Motor neuron (in vitro differentiated cells): Measurements from ENCODE around the gene HOXC10. TPM values are rescaled to one million over a fixed set of nuclear protein-coding genes. Genes with fewer than 3 reads are reported as not detected.

Experiments used
- ATAC-seq, 8 experiments: fragments of 200-7000 bp; cut with Tn5 transposase; replicated peaks in 6 of 8; 2 replicates each; pipeline ENCODE4 v1.8.0; 2021; ENCODE audit warnings: mild to moderate bottlenecking in 8 of 8, moderate library complexity in 8 of 8
- H3K27ac ChIP-seq, 2 donors: fragments of 250-450 bp; sonication (Bioruptor Pico); 2 replicates each; pipeline ENCODE4 v1.9.0; 2021; ENCODE audit warnings: antibody characterized with exemption in 2 of 2, mild to moderate bottlenecking in 2 of 2, moderate library complexity in 1 of 2
- H3K4me1 ChIP-seq, 2 donors: fragments of 250-450 bp; sonication (Bioruptor Pico); replicated peaks in 1 of 2; 2 replicates each; pipeline ENCODE4 v1.6.1; 2021; ENCODE audit warnings: antibody characterized with exemption in 2 of 2, mild to moderate bottlenecking in 2 of 2, moderate library complexity in 1 of 2
- H3K4me3 ChIP-seq, 5 donors: fragments of 250-450 bp; sonication (Bioruptor Pico); 2 replicates each; pipeline ENCODE4 v1.9.0; 2021; ENCODE audit warnings: antibody characterized with exemption in 5 of 5, mild to moderate bottlenecking in 5 of 5, moderate library complexity in 4 of 5
- WGBS, 10 experiments: fragments of 450-650 bp; shearing (Covaris generic); methylation state at CpG; one replicate each; pipeline ENCODE4 v1.0.0; 2022; 5-methylcytosine and 5-hydroxymethylcytosine counted together
- in situ Hi-C, 9 experiments: fragments of 400-800 bp; cut with MboI; loops; one replicate each; pipeline ENCODE4 v1.15.0; 2021; ENCODE audit warnings: low sequenced_read_pairs in 9 of 9, low pct_unique_long_range_greater_than_20kb in 2 of 9; ENCODE audit not compliant: unreplicated experiment in 9 of 9
- total RNA-seq, 8 experiments: library from RNA; unstranded; fragments of 300-600 nt; gene quantifications; 2 replicates each; pipeline versions ENCODE4 v1.2.3 to v1.2.4, GENCODE V29; 2022

HOXC10 gene
- total RNA-seq, 8 experiments from 2014 or later: 0.14 to 75.5 (median 1.0) TPM; not detected in 3

DNA sequence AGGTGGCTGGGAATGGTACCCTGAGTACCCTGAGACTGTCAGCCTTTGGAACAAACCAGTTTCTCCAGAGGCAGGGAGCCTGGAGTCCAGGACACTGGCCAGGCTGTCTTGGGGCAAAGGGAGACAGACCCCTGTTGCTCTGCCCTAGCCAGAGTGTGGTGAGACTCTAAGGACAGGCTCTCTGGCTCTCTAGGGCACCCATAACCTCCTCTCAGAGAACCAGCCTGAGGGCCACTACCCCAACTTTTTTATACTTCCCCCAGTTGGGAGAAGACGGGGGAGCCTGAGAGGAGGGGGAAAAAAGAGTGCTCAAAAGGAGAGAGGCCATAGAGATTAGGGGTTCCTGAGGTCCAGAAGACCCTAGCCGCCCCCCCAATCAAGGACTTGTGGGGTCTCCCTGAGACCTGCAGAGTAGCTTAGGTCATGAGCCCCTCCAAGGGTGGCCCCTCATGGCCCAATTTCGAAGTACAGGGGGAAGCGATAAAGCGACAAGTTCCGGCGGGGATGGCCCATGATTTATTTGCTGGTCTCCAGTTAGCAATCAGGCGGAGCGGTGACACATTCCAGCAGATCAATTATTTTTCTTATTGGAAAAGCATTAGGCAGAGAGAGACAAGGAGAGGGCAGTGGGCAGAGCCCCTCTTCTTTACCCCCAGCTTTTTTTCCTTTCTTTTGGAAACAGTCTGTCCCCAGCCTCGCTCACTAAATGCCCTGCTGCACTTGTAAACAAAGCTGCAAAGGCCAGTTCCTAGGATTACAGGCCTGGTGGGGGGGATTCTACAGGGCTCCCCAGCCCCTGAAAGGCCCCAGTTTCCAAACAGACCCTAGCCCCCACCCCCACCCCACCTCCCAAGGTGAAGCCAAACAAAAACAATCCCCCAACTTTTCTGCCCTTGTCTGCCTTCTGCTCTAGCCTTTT lies 25.4 kb downstream of the HOXC10 start:
- peaks cover 10 to 13% of the 10 kb centered on the region in 2 donors for H3K4me1 ChIP-seq
- peak overlapping the region in 2 of 5 donors; percentile 45 to 51 for H3K4me3 ChIP-seq
- no peak for ATAC-seq
- in situ Hi-C loops: loop anchor here in 3 of 9 experiments (25.0 kb wide), 2 partner anchors 352 to 377 kb away; partner anchors contain the start of genes GPR84 (in 2 of the 3) and ZNF385A (in 1 of the 3)
- 0 to 59% (median 19%) methylated on average over 1 to 8 of the region's 10 CpGs; no CpG with 5 or more reads in 4 of the 10 experiments for WGBS, 10 experiments
- H3K27ac ChIP-seq: no peak overlapping the region

DNA sequence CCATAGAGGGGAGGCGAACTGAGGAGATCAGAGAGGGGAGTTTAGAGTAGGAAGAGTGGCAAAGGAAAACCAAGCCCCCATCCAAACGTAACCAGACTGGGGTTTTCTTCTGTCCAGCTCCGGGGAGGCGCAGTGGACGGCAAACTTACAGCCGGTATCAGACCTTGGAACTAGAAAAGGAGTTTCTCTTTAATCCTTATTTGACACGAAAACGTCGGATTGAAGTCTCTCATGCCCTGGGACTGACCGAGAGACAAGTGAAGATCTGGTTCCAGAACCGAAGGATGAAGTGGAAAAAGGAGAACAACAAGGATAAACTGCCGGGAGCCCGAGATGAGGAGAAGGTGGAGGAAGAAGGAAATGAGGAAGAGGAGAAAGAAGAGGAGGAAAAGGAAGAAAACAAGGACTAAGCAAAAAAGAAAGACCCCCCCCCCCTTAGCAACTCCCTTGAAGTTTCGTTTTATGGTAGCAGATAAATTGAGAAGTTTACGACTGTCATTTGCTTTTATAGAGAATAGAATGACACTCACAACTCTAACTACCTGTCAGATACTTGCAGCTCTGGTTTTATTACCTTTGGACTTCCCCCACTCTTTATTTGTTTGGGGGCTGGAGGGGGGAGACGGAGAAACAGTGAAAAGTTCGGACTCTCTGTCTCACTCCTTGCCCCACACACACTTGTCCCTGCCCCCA lies 26.2 kb downstream of the HOXC10 start:
- H3K4me1 ChIP-seq: peaks cover 9 to 12% of the 10 kb centered on the region in 2 donors
- no peak overlapping the region for H3K27ac ChIP-seq
- peak overlapping the region in 1 of 5 donors; percentile 5 for H3K4me3 ChIP-seq
- WGBS, 10 experiments: 2 to 34% (median 15%) methylated on average over 5 to 13 of the region's 17 CpGs
- no peak for ATAC-seq
- in situ Hi-C loops: loop anchor here in 3 of 9 experiments (25.0 kb wide), 2 partner anchors 351 to 376 kb away; partner anchors contain the start of genes GPR84 (in 2 of the 3) and ZNF385A (in 1 of the 3)

DNA sequence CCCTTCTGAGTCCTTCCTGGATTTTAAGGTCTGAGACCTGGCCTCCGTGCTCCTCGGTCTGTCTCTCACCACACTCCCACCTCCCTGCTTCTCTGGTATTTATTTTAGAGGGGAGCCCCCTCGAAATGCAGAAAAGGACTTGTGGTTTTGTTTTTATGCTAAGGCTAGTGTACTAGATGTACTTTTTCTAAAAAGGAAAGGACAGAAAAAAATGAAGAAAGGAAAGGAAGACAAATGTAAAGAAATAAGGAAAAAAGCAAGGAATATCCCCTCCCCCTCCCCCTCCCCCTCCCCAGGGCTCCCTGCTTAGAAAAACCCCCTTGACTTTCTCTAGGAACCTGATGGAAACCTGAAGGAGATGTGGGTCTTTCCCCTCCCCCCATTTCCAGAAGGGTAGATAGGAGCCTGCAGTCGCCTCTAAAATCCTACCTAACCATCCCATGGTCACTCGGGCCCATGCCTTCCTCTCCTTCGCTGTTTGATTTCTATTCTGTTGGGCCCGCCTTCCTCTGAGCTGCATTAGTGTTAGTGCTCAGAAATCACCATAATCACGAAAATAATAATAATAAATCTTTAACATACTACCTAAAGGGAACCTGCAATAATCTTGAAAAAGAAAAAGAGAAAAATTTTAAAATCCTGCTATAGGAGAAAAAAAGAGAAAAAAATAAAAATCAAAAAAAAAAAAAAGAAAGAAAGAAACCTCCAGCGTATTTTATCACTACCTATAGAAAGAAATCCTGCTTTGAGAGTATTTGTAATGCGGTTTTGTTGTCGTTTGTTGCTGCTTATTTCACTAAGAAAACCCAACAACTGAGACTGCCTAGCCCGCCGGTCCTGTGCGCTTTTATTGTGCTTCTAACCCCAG lies 27.0 kb downstream of the HOXC10 start:
- WGBS, 10 experiments: 16 to 76% (median 52%) methylated on average over 3 to 14 of the region's 14 CpGs
- in situ Hi-C loops: loop anchor here in 3 of 9 experiments (25.0 kb wide), 2 partner anchors 350 to 375 kb away; partner anchors contain the start of genes GPR84 (in 2 of the 3) and ZNF385A (in 1 of the 3)
- Histone ChIP-seq H3K4me3 (no peak overlapping the region), H3K27ac (no peak overlapping the region), H3K4me1 (peaks cover 3 to 11% of the 10 kb centered on the region in 2 donors)
- no peak for ATAC-seq

DNA sequence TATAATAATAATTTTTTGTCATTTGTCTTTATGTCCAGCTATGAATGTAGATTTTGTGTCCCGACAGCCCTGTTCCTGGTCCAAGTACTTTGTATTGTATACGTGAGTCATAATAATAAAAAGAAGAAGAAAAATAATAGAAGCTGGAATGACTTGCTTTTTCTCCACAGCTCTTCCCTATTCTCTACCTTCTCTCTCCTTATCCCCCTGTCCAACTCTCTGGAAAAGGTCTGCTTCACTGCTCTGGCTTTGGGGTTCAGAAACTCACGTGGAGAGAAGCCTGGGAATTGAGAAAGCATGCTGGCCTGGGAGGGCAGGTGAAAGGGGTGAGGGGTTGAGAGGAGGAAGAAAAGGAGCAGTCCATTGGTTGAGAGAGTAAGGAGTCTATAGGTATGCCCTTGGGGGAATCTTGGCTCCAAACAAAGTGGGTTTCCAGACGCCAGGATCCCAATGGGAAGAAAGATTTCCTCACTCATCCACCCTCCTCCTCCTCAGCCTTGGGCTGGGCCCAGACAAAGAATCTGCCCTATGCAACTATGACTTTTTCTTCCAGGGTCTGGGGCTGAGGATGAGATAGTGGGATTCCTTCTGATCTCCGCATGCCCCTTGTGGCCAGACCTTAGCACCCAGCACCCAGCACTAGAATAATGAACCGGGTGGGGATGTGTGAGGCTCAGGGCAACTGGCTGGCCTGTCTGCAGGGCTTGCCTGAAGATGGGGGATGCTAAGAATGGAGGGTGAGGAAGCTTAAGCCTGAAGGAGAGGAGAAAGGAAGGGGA lies 27.9 kb downstream of the HOXC10 start:
- H3K27ac ChIP-seq: no peak overlapping the region
- no peak overlapping the region for H3K4me3 ChIP-seq
- in situ Hi-C loops: loop anchor here in 3 of 9 experiments (25.0 kb wide), 2 partner anchors 349 to 374 kb away; partner anchors contain the start of genes GPR84 (in 2 of the 3) and ZNF385A (in 1 of the 3)
- peaks cover 3 to 16% of the 10 kb centered on the region in 2 donors for H3K4me1 ChIP-seq
- peak in 1 of 8 experiments; percentile 1 for ATAC-seq
- 17 to 100% (median 40%) methylated on average over 1 to 6 of the region's 6 CpGs for WGBS, 10 experiments

DNA sequence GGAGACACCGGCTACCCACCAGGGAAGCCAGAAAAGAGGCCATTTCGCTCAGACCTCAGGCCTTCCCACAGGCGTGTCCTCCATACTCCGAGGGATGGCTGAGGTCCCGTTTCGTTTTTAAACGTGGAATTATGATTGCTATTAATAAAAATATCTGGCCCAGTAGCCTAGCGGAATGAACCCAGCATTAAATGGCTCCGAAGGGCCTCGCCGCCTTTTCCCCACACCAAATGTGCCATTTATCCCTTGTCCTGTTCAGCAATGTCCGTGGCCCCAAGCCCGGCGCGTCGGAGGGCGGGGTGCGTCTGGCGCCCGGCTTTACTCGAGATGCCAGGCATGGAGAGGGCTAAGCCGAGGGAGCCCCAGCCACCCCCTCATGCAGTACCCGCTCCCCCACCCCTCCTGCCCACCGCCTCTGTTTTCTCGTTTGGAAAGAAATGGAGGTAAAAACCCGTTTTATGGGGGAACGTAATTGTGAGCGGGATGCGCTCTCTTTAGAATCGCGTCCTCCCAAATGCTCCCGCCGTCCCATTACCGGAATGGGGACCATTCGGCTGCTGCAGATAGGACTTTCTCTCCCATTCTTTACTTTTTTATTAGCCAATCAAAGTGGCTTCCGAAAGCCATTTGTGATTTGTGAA lies 29.6 kb downstream of the HOXC10 start:
- no peak overlapping the region for H3K4me3 ChIP-seq
- in situ Hi-C loops: loop anchor here in 3 of 9 experiments (25.0 kb wide), 2 partner anchors 348 to 373 kb away; partner anchors contain the start of genes GPR84 (in 2 of the 3) and ZNF385A (in 1 of the 3)
- peaks cover 13 to 18% of the 10 kb centered on the region in 2 donors for H3K4me1 ChIP-seq
- 0 to 85% (median 8%) methylated on average over 1 to 25 of the region's 36 CpGs; no CpG with 5 or more reads in 5 of the 10 experiments for WGBS, 10 experiments
- no peak overlapping the region for H3K27ac ChIP-seq
- ATAC-seq: no peak

DNA sequence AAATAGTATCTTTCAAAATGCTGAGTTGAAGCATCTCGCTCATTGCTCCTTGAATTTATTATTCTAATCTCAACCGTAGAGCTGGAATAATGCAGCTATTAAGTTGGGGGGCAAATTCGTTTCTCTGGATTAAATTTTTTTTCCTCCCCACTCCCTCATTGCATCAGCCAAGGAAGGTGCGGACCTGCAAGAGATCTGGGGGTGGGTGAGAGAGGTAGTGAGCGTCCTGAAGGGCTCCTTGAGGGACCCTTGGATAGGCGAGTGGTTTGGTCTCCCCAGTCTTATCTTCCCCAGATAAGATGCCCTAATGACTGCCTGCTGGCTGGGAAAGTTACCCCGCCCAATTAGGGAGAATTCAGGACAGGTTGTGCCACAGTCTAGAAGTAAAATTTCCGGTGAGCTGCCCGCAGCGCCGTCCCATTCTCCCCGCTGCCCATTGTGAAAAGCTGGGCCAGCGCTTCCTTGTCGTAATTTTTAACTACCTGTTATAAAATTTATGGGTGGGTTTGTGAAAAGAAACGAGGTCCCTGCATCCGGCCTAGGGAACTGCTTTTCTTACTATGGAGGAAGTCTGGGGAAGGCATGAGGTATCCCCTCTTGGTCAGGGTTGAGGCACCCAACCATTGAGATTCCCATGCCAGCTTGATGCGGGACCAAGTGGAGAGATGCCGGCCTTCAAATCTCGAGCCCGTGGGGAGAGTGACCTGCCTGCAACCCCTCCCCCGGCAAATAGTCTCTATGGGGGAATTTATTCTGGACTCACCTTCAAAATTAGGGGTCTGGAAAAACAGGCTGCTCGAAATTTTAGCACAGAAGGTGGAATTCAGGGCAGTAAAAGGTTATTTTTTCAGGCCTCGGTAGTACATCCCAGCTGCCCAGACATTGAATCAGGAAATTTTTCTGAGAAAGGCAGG lies 30.3 kb downstream of the HOXC10 start:
- in situ Hi-C loops: loop anchor here in 3 of 9 experiments (25.0 kb wide), 2 partner anchors 347 to 372 kb away; partner anchors contain the start of genes GPR84 (in 2 of the 3) and ZNF385A (in 1 of the 3)
- 8 to 88% (median 36%) methylated on average over 1 to 20 of the region's 23 CpGs; no CpG with 5 or more reads in 1 of the 10 experiments for WGBS, 10 experiments
- H3K27ac ChIP-seq: no peak overlapping the region
- ATAC-seq: no peak
- H3K4me3 ChIP-seq: no peak overlapping the region
- H3K4me1 ChIP-seq: peaks cover 15 to 20% of the 10 kb centered on the region in 2 donors

DNA sequence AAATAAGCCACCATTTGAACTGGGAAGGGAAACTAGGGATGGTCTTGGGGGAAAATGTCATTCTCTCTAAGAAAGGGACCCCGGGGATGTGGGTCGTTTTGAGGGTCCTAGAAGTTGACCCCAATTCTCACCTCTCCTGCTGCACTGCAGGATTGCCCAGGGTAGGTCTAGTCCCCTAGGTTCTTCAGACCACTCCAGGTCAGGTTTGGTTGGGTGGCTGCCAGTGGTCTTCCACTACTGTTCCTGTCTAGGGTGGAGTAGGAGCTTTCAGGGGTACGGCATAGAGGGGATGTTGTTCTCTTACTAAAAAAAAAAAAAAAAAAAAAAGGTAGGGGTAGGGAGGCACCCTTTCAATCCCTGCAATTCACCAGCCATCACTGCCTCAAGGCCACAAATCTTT lies 31.1 kb downstream of the HOXC10 start:
- Histone ChIP-seq H3K4me1 (peaks cover 15 to 28% of the 10 kb centered on the region in 2 donors), H3K27ac (no peak overlapping the region), H3K4me3 (peak overlapping the region in 3 of 5 donors; percentile 31 to 44 (median 43))
- in situ Hi-C loops: loop anchor here in 3 of 9 experiments (25.0 kb wide), 2 partner anchors 346 to 371 kb away; partner anchors contain the start of genes GPR84 (in 2 of the 3) and ZNF385A (in 1 of the 3)
- ATAC-seq: no peak
- 0 to 100% (median 20%) methylated on average over 1 to 3 of the region's 3 CpGs; no CpG with 5 or more reads in 1 of the 10 experiments for WGBS, 10 experiments

DNA sequence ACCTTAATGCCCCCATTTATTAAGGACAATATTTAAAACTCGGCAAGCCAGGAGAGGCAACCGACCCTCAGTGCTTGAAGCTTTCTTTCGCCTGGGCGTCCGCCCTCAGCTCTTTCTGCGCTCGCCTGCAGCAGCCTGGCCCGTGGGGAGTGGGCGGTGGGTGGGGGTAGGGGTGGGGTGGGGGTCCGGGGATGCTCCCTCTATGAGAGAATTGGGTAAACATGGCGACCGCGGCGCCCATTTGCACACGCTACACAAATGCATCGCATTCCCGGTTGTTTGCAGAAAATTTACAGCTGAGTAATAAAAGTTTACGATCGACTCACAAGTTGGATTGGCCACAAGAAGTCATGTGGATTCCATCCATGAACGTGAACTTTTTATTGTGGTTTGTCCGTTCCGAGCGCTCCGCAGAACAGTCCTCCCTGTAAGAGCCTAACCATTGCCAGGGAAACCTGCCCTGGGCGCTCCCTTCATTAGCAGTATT lies 31.6 kb downstream of the HOXC10 start:
- Histone ChIP-seq H3K4me1 (peaks cover 15 to 33% of the 10 kb centered on the region in 2 donors), H3K4me3 (peak overlapping the region in 3 of 5 donors; percentile 31 to 44 (median 43)), H3K27ac (no peak overlapping the region)
- WGBS, 10 experiments: 0 to 11% (median 1%) methylated on average over 1 to 13 of the region's 25 CpGs; no CpG with 5 or more reads in 4 of the 10 experiments
- in situ Hi-C loops: loop anchor here in 3 of 9 experiments (25.0 kb wide), 2 partner anchors 346 to 371 kb away; partner anchors contain the start of genes GPR84 (in 2 of the 3) and ZNF385A (in 1 of the 3)
- peak in 3 of 8 experiments; percentile 10 to 22 (median 19) for ATAC-seq

DNA sequence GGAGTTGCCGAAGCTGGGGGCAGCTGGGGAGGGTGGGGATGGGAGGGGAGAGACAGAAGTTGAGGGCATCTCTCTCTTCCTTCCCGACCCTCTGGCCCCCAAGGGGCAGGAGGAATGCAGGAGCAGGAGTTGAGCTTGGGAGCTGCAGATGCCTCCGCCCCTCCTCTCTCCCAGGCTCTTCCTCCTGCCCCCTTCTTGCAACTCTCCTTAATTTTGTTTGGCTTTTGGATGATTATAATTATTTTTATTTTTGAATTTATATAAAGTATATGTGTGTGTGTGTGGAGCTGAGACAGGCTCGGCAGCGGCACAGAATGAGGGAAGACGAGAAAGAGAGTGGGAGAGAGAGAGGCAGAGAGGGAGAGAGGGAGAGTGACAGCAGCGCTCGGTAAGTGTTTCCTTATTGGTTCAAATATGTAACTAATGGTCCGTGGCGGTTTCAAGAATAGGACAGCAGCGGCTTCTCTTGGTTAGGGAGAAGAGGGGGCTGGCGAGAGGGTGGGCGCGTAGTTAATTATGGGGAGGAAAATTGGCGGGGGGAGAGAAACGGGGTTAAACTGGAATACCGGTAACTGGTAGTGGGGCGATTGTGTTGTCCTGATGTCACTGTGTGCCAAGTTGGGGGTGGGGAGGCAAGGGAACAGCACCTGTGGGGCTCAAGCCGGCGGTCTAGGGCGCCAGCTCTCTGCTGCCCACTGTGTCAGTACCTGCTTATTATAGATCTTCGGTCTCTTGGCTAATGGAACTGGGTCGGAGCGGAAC lies 32.3 kb downstream of the HOXC10 start:
- peak overlapping the region; percentile 26 to 44 (median 37) for H3K4me3 ChIP-seq
- WGBS, 10 experiments: 0 to 4% (median 0%) methylated on average over 1 to 9 of the region's 24 CpGs; no CpG with 5 or more reads in 1 of the 10 experiments
- in situ Hi-C loops: loop anchor here in 3 of 9 experiments (25.0 kb wide), 2 partner anchors 345 to 370 kb away; partner anchors contain the start of genes GPR84 (in 2 of the 3) and ZNF385A (in 1 of the 3)
- peaks cover 15 to 40% of the 10 kb centered on the region in 2 donors for H3K4me1 ChIP-seq
- no peak overlapping the region for H3K27ac ChIP-seq
- peak; percentile 5 to 73 (median 66) for ATAC-seq
